NCI-H2227 treated with DMSO at 0.1 percent for 48 hours (cell line): Measurements from ENCODE around the gene APOC3.

Source experiments
- DNase-seq: peaks from one replicate; lab custom pipeline; 2025; lab: John Stamatoyannopoulos, UW

The APOC3 gene

GRCh38 chr11:116804001-116804400 lies 25.7 kb upstream of the APOC3 start:
- no peak for DNase-seq

- DNase-seq = no peak
Observed at GRCh38 chr11:116807601-116808261, 22.0 kb upstream of the APOC3 start.

- DNase-seq = no peak
Observed at GRCh38 chr11:116808262-116809175, 21.2 kb upstream of the APOC3 start.

- DNase-seq = no peak
Observed at GRCh38 chr11:116811194-116811593, 18.5 kb upstream of the APOC3 start.

- no peak for DNase-seq
Observed at GRCh38 chr11:116812109-116812508, 17.6 kb upstream of the APOC3 start.

GRCh38 chr11:116813170-116813569 lies 16.5 kb upstream of the APOC3 start:
- DNase-seq = no peak

- DNase-seq = no peak
Observed at GRCh38 chr11:116813781-116814471, 15.8 kb upstream of the APOC3 start.

- no peak for DNase-seq
Observed at GRCh38 chr11:116814502-116814901, 15.2 kb upstream of the APOC3 start.

- no peak for DNase-seq
Observed at GRCh38 chr11:116819049-116819448, 10.7 kb upstream of the APOC3 start.

GRCh38 chr11:116821050-116821918 lies 8.4 kb upstream of the APOC3 start:
- DNase-seq = no peak

- no peak for DNase-seq
Observed at GRCh38 chr11:116822575-116822974, 7.1 kb upstream of the APOC3 start.

- DNase-seq = no peak
Observed at GRCh38 chr11:116823031-116823843, 6.5 kb upstream of the APOC3 start, which contains the start of gene APOA4. Gene APOA4 (minus strand): TSS chr11:116823304. CDS start chr11:116823191, 113 bp downstream.

GRCh38 chr11:116825434-116825833 lies 4.3 kb upstream of the APOC3 start:
- DNase-seq = no peak

- DNase-seq = no peak
Observed at GRCh38 chr11:116825854-116826750, 3.6 kb upstream of the APOC3 start.

GRCh38 chr11:116826751-116827431 lies 2.8 kb upstream of the APOC3 start:
- DNase-seq = no peak

GRCh38 chr11:116827461-116827860 lies 2.2 kb upstream of the APOC3 start:
- no peak for DNase-seq

GRCh38 chr11:116828632-116829524 lies 829 bp upstream of the APOC3 start:
- no peak for DNase-seq
